Measurements from ENCODE around the gene INIP. TPM values are rescaled to one million over a fixed set of nuclear protein-coding genes. Genes with fewer than 3 reads are reported as not detected.

Gene INIP
- total and polyA plus RNA-seq, 2 of the 13 experiments (the other 11 are each of a cell fraction or from before 2014, with no cell fraction given) = 13.6 to 28.6 TPM

- peak; percentile 42; the same call in 1 of the 2 replicates for TF ChIP-seq SNAPC4 (CRISPR knock-in tag; IDR thresholded peaks at IDR 0.05)
- TF ChIP-seq THAP11 (CRISPR knock-in tag; IDR thresholded peaks at IDR 0.05) = peak; percentile 87
- TF ChIP-seq POGZ (CRISPR knock-in tag; IDR thresholded peaks at IDR 0.05) = peak; percentile 84
- peak; percentile 76 for TF ChIP-seq ZGPAT (CRISPR knock-in tag; IDR thresholded peaks at IDR 0.05)
- TF ChIP-seq ASH2L (IDR thresholded peaks at IDR 0.05; ENCODE audit: insufficient read length, low read depth, low read length) = peak; percentile 88
- peak; percentile 82 for TF ChIP-seq KAT8 (CRISPR knock-in tag; IDR thresholded peaks at IDR 0.05)
- peak; percentile 77; the same call in 1 of the 2 replicates for TF ChIP-seq REPIN1 (CRISPR knock-in tag; IDR thresholded peaks at IDR 0.05; ENCODE audit: borderline replicate concordance, low read depth)
- peak; percentile 82 for TF ChIP-seq NFYC (CRISPR knock-in tag; IDR thresholded peaks at IDR 0.05)
- TF ChIP-seq TAF15 (IDR thresholded peaks at IDR 0.05; ENCODE audit: low read depth, low read length, poor library complexity, severe bottlenecking) = peak; percentile 38
- peak; percentile 85 for TF ChIP-seq SRY (CRISPR knock-in tag; IDR thresholded peaks at IDR 0.05)
- TF ChIP-seq KMT2B (CRISPR knock-in tag; IDR thresholded peaks at IDR 0.05) = peak; percentile 78; the same call in 1 of the 2 replicates
- no peak for TF ChIP-seq MLLT10 (CRISPR knock-in tag; IDR thresholded peaks at IDR 0.05)
- no peak for TF ChIP-seq HINFP (CRISPR knock-in tag; IDR thresholded peaks at IDR 0.05; ENCODE audit: low read depth)
- TF ChIP-seq ZNF776 (CRISPR knock-in tag; IDR thresholded peaks at IDR 0.05) = peak; percentile 86
- peak; percentile 38; the same call in 1 of the 2 replicates for TF ChIP-seq MYC (CRISPR knock-in tag; IDR thresholded peaks at IDR 0.05; ENCODE audit: borderline replicate concordance)
- peak; percentile 74 for TF ChIP-seq POLR2G (IDR thresholded peaks at IDR 0.05; ENCODE audit: low read depth, low read length)
- TF ChIP-seq SIN3B (IDR thresholded peaks at IDR 0.05; ENCODE audit: low read length) = peak; percentile 81
- peak; percentile 61 for TF ChIP-seq RBFOX2 (IDR thresholded peaks at IDR 0.05; ENCODE audit: low read depth, low read length)
- TF ChIP-seq ZNF362 (CRISPR knock-in tag; IDR thresholded peaks at IDR 0.05; ENCODE audit: borderline replicate concordance) = peak; percentile 84
Observed at GRCh38 chr9:112717661-112718331, at the start of gene INIP (continued).
